ENCODE measurements around the gene MACF1.

The MACF1 gene

GRCh38 chr1:39310015-39310414 is 105.5 kb downstream of the MACF1 start:
- DNase-seq = no peak

GRCh38 chr1:39310691-39311090 is 106.2 kb downstream of the MACF1 start:
- DNase-seq = no peak

GRCh38 chr1:39317111-39317510 is 112.6 kb downstream of the MACF1 start:
- DNase-seq = no peak

GRCh38 chr1:39317910-39318633 is 113.6 kb downstream of the MACF1 start:
- no peak for DNase-seq

- DNase-seq = no peak
Observed at GRCh38 chr1:39321979-39322378, 117.5 kb downstream of the MACF1 start.

GRCh38 chr1:39322431-39322830 is 117.9 kb downstream of the MACF1 start:
- no peak for DNase-seq

- DNase-seq = no peak
Observed at GRCh38 chr1:39324888-39325287, 120.4 kb downstream of the MACF1 start.

GRCh38 chr1:39326836-39327235 is 122.3 kb downstream of the MACF1 start:
- DNase-seq = no peak

GRCh38 chr1:39328095-39328494 is 123.6 kb downstream of the MACF1 start:
- no peak for DNase-seq

GRCh38 chr1:39328586-39329121 is 124.2 kb downstream of the MACF1 start:
- no peak for DNase-seq

- no peak for DNase-seq
Observed at GRCh38 chr1:39331647-39332046, 127.2 kb downstream of the MACF1 start.

GRCh38 chr1:39332291-39332690 is 127.8 kb downstream of the MACF1 start:
- no peak for DNase-seq

- DNase-seq = no peak
Observed at GRCh38 chr1:39332828-39333227, 128.3 kb downstream of the MACF1 start.

GRCh38 chr1:39333296-39333695 is 128.8 kb downstream of the MACF1 start:
- no peak for DNase-seq

- no peak for DNase-seq
Observed at GRCh38 chr1:39335216-39335615, 130.7 kb downstream of the MACF1 start.

- DNase-seq = no peak
Observed at GRCh38 chr1:39337067-39337466, 132.6 kb downstream of the MACF1 start.

GRCh38 chr1:39342776-39343175 is 138.3 kb downstream of the MACF1 start:
- no peak for DNase-seq

- no peak for DNase-seq
Observed at GRCh38 chr1:39344394-39345154, 140.1 kb downstream of the MACF1 start.

GRCh38 chr1:39346872-39347271 is 142.4 kb downstream of the MACF1 start:
- no peak for DNase-seq

- DNase-seq = no peak
Observed at GRCh38 chr1:39348278-39348677, 143.8 kb downstream of the MACF1 start.

GRCh38 chr1:39352881-39353280 is 148.4 kb downstream of the MACF1 start:
- DNase-seq = no peak

- no peak for DNase-seq
Observed at GRCh38 chr1:39354572-39354971, 150.1 kb downstream of the MACF1 start.

- DNase-seq = no peak
Observed at GRCh38 chr1:39358491-39358890, 154.0 kb downstream of the MACF1 start.

GRCh38 chr1:39359028-39359570 is 154.6 kb downstream of the MACF1 start:
- no peak for DNase-seq

Data from activated T-cell treated with anti-CD3 and anti-CD28 coated beads, Interleukin-2, amount 50 U/mL, for 1 hour (primary cell).